Measurements from ENCODE around the gene CD109.
"Not testable (repeated sequence)": the region's sequence is repeated elsewhere in the genome, so short reads cannot be mapped to it uniquely, and the experiment has no call there.

The CD109 gene

GRCh38 chr6:73790574-73790973 lies 94.6 kb downstream of the CD109 start:
- no peak for DNase-seq (ENCODE audit: low read depth in 2 of 2)

- DNase-seq (ENCODE audit: low read depth in 2 of 2), result no peak
These were observed 95.3 kb downstream of the CD109 start for GRCh38 chr6:73791336-73791735.

GRCh38 chr6:73792738-73793137 lies 96.7 kb downstream of the CD109 start:
- no peak for DNase-seq (ENCODE audit: low read depth in 2 of 2)

GRCh38 chr6:73796881-73797280 lies 100.9 kb downstream of the CD109 start:
- no peak for DNase-seq (ENCODE audit: low read depth in 2 of 2)

GRCh38 chr6:73797861-73798260 lies 101.9 kb downstream of the CD109 start:
- DNase-seq (ENCODE audit: low read depth in 2 of 2), result no peak

- DNase-seq (ENCODE audit: low read depth in 2 of 2), result no peak
These were observed 102.6 kb downstream of the CD109 start for GRCh38 chr6:73798592-73798991.

GRCh38 chr6:73800997-73801396 lies 105.0 kb downstream of the CD109 start:
- DNase-seq (ENCODE audit: low read depth in 2 of 2), result no peak

GRCh38 chr6:73801652-73802268 lies 105.8 kb downstream of the CD109 start:
- DNase-seq (ENCODE audit: low read depth in 2 of 2), result no peak

GRCh38 chr6:73802366-73802765 lies 106.4 kb downstream of the CD109 start:
- DNase-seq (ENCODE audit: low read depth in 2 of 2), result no peak

GRCh38 chr6:73803562-73804241 lies 107.7 kb downstream of the CD109 start:
- DNase-seq (ENCODE audit: low read depth in 2 of 2), result no peak

GRCh38 chr6:73805221-73805620 lies 109.2 kb downstream of the CD109 start:
- DNase-seq (ENCODE audit: low read depth in 2 of 2), result not testable (repeated sequence)

- not testable (repeated sequence) for DNase-seq (ENCODE audit: low read depth in 2 of 2)
These were observed 110.0 kb downstream of the CD109 start for GRCh38 chr6:73805982-73806381.

GRCh38 chr6:73811706-73812105 lies 115.7 kb downstream of the CD109 start:
- DNase-seq (ENCODE audit: low read depth in 2 of 2), result no peak

- no peak for DNase-seq (ENCODE audit: low read depth in 2 of 2)
These were observed 121.2 kb downstream of the CD109 start for GRCh38 chr6:73817253-73817652.

- no peak for DNase-seq (ENCODE audit: low read depth in 2 of 2)
These were observed 127.2 kb downstream of the CD109 start for GRCh38 chr6:73823046-73823735.

GRCh38 chr6:73823832-73824231 lies 127.8 kb downstream of the CD109 start:
- DNase-seq (ENCODE audit: low read depth in 2 of 2), result no peak

- no peak for DNase-seq (ENCODE audit: low read depth in 2 of 2)
These were observed 130.6 kb downstream of the CD109 start for GRCh38 chr6:73826571-73826970.

GRCh38 chr6:73830119-73830518 lies 134.1 kb downstream of the CD109 start:
- DNase-seq (ENCODE audit: low read depth in 2 of 2), result no peak

- DNase-seq (ENCODE audit: low read depth in 2 of 2), result no peak
These were observed 136.3 kb downstream of the CD109 start for GRCh38 chr6:73832313-73832712.

GRCh38 chr6:73844696-73845095 lies 148.7 kb downstream of the CD109 start:
- DNase-seq (ENCODE audit: low read depth in 2 of 2), result not testable (repeated sequence)

GRCh38 chr6:73851048-73851447 lies 155.0 kb downstream of the CD109 start:
- not testable (repeated sequence) for DNase-seq (ENCODE audit: low read depth in 2 of 2)

- no peak for DNase-seq (ENCODE audit: low read depth in 2 of 2)
These were observed 159.2 kb downstream of the CD109 start for GRCh38 chr6:73854998-73855718.

Measured in stimulated activated CD4-positive, alpha-beta T cell treated with anti-CD3 and anti-CD28 coated beads, Interleukin-12 subunit alpha, Interleukin-12 subunit beta, amount 100 ng/mL, for 24 hours (primary cell).